Neural crest cell (in vitro differentiated cells): ENCODE measurements around the gene MAZ. TPM values are rescaled to one million over a fixed set of nuclear protein-coding genes. Genes with fewer than 3 reads are reported as not detected.
"Not testable (repeated sequence)": the region's sequence is repeated elsewhere in the genome, so short reads cannot be mapped to it uniquely, and the experiment has no call there.

Experiments
- DNase-seq: peaks from one replicate; pipeline ENCODE4 v3.0.0; 2021; ENCODE audit warnings: low read depth, mixed read lengths, low spot score
- H3K27ac Mint-ChIP-seq: one replicate; pipeline ENCODE4 v1.8.0; 2021; ENCODE audit warnings: mild to moderate bottlenecking, mixed read lengths; ENCODE audit not compliant: unreplicated experiment
- H3K27me3 Mint-ChIP-seq: 2 replicates; pipeline ENCODE4 v1.8.0; 2021; ENCODE audit warnings: low read depth, mild to moderate bottlenecking, mixed read lengths
- H3K36me3 Mint-ChIP-seq: 2 replicates; pipeline ENCODE4 v1.8.0; 2021; ENCODE audit warnings: low read depth, mild to moderate bottlenecking, mixed read lengths
- H3K4me1 Mint-ChIP-seq: 2 replicates; pipeline ENCODE4 v1.8.0; 2021; ENCODE audit warnings: mixed read lengths
- H3K4me3 Mint-ChIP-seq: one replicate; pipeline ENCODE4 v1.8.0; 2021; ENCODE audit warnings: mild to moderate bottlenecking, mixed read lengths
- H3K9me3 Mint-ChIP-seq: 2 replicates; pipeline ENCODE4 v1.8.0; 2021; ENCODE audit warnings: mixed read lengths
- total RNA-seq: library from RNA; stranded (reverse); gene quantifications from 2 replicates; pipeline ENCODE4 v1.2.1, GENCODE V29; 2021
- TF ChIP-seq, protein P1 (sequence below): fragments of 200-600 bp; sonication (generic); conservative IDR thresholded peaks from 2 replicates; pipeline ENCODE4 v1.5.0; 2021; ENCODE audit warnings: antibody characterized with exemption, mild to moderate bottlenecking

The MAZ gene
- total RNA-seq, 1 donor from 2014 or later, result 635 TPM

DNA sequence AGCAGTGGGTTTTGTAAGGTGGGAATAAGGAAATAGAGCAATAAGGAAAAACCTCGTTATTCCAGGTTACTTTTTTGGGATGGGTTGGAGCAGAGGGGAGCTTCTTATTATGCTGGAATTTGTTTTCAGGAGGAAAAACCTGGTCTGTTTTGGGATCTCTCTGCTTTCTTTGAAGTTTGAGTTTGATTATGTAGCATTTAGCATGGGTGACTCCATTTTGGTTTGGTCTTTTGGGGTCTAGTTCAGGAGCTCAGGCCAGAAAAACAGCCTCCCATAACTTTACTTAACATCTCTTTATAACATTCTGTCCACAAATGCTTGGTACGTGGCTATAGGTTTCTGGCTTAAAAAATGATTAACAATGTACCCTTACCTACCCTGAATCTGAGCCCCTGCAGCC lies 36.8 kb upstream of the MAZ start:
- no peak for DNase-seq
- TF ChIP-seq, protein P1, sequence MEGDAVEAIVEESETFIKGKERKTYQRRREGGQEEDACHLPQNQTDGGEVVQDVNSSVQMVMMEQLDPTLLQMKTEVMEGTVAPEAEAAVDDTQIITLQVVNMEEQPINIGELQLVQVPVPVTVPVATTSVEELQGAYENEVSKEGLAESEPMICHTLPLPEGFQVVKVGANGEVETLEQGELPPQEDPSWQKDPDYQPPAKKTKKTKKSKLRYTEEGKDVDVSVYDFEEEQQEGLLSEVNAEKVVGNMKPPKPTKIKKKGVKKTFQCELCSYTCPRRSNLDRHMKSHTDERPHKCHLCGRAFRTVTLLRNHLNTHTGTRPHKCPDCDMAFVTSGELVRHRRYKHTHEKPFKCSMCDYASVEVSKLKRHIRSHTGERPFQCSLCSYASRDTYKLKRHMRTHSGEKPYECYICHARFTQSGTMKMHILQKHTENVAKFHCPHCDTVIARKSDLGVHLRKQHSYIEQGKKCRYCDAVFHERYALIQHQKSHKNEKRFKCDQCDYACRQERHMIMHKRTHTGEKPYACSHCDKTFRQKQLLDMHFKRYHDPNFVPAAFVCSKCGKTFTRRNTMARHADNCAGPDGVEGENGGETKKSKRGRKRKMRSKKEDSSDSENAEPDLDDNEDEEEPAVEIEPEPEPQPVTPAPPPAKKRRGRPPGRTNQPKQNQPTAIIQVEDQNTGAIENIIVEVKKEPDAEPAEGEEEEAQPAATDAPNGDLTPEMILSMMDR, result no peak
- no peak overlapping the region for H3K27ac Mint-ChIP-seq
- H3K36me3 Mint-ChIP-seq, result no peaks in the 10 kb centered on the region
- no peaks in the 10 kb centered on the region for H3K9me3 Mint-ChIP-seq
- H3K4me1 Mint-ChIP-seq, result no peaks in the 10 kb centered on the region
- H3K4me3 Mint-ChIP-seq, result no peak overlapping the region
- no peaks in the 10 kb centered on the region for H3K27me3 Mint-ChIP-seq

GRCh38 chr16:29770250-29770929 lies 35.9 kb upstream of the MAZ start:
- H3K4me3 Mint-ChIP-seq, result no peak overlapping the region
- H3K36me3 Mint-ChIP-seq, result no peaks in the 10 kb centered on the region
- TF ChIP-seq, protein P1, result no peak
- H3K9me3 Mint-ChIP-seq, result no peaks in the 10 kb centered on the region
- H3K4me1 Mint-ChIP-seq, result no peaks in the 10 kb centered on the region
- no peaks in the 10 kb centered on the region for H3K27me3 Mint-ChIP-seq
- DNase-seq, result no peak
- H3K27ac Mint-ChIP-seq, result no peak overlapping the region

- H3K27ac Mint-ChIP-seq, H3K4me1 Mint-ChIP-seq: not testable (repeated sequence)
Measured at GRCh38 chr16:29772330-29772729, 34.0 kb upstream of the MAZ start.

DNA sequence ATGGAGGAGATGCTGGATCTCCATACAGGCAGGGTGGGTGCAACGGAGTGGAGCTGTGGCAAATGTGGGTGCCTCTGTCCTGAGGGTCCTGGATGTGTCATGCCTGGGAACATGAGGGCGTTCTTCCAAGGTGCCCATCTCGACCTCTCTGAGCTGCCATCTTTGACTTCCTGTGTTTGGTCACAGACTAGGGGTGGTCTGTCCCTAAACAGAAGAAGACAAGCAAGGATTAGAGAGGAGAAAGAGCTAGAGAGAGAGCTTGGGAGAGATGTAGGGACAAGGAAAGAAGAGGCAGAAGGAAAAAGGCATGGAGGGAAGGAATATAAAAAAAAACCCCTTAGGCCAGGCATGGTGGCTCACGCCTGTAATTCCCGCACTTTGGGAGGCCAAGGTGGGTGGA lies 31.6 kb upstream of the MAZ start:
- H3K36me3 Mint-ChIP-seq, result no peaks in the 10 kb centered on the region
- H3K27me3 Mint-ChIP-seq, result peaks cover 18% of the 10 kb centered on the region
- TF ChIP-seq, protein P1, result no peak
- no peak overlapping the region for H3K4me3 Mint-ChIP-seq
- no peak overlapping the region for H3K27ac Mint-ChIP-seq
- no peaks in the 10 kb centered on the region for H3K4me1 Mint-ChIP-seq
- DNase-seq, result no peak
- no peaks in the 10 kb centered on the region for H3K9me3 Mint-ChIP-seq

More at GRCh38 chr16:29772330-29772729, 34.0 kb upstream of the MAZ start:
- not testable (repeated sequence) for H3K9me3 Mint-ChIP-seq, H3K27me3 Mint-ChIP-seq, H3K36me3 Mint-ChIP-seq, H3K4me3 Mint-ChIP-seq, DNase-seq

DNA sequence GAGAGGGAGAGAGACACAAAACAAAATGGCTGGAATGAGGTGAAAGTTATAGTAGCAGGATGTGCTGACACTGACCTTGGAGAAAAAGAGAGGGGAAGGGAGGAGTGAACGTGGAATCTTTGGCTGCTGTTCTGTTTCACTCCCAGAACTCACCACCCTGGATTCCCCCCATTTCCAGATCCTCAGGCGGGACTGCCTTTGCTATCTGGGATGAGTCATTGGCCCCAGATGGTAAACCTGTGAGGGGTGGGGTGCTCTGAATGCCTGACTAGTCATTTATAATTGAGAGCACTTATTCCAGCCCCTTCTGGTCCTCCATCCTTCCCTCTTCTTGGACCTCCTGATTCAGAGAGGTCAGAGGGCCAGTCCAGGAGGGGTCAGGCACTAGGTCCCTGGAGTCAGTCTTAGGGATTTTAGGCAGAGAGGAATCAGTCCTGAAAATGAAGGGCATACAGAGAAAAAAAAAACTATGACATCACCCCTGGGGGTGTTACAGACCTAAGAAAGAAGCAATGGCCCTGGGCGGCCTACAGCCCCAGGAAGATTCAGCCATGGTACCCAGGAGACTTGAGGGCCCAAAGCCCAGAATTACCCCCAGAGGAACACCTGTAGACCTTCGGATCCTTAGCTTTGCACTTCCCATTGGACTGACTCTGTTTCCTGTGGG lies 30.5 kb upstream of the MAZ start:
- DNase-seq, result no peak
- Mint-ChIP-seq H3K4me3 (no peak overlapping the region), H3K9me3 (no peaks in the 10 kb centered on the region), H3K4me1 (no peaks in the 10 kb centered on the region), H3K27me3 (peaks cover 25% of the 10 kb centered on the region), H3K27ac (no peak overlapping the region), H3K36me3 (no peaks in the 10 kb centered on the region)
- TF ChIP-seq, protein P1, result no peak

GRCh38 chr16:29777576-29778350 lies 28.6 kb upstream of the MAZ start, which contains the start of gene ZG16:
Gene ZG16, plus strand, starts transcription at chr16:29778256. Its CDS starts 1,011 bp downstream, at chr16:29779267.
- peaks cover 30% of the 10 kb centered on the region for H3K27me3 Mint-ChIP-seq
- no peak for DNase-seq
- H3K27ac Mint-ChIP-seq, result peak within 1 kb of the TSS; percentile 75
- H3K9me3 Mint-ChIP-seq, result no peaks in the 10 kb centered on the region
- no peaks in the 10 kb centered on the region for H3K36me3 Mint-ChIP-seq
- TF ChIP-seq, protein P1, result no peak
- no peaks in the 10 kb centered on the region for H3K4me1 Mint-ChIP-seq
- H3K4me3 Mint-ChIP-seq, result no peak within 1 kb of the TSS
